HepG2 (cell line): ENCODE results near the gene ABCC8. TPM values are rescaled to one million over a fixed set of nuclear protein-coding genes. Genes with fewer than 3 reads are reported as not detected.

Source experiments
- ATAC-seq: fragments of 200-7000 bp; cut with Tn5 transposase; 3 replicates; pipeline ENCODE4 v1.9.1; 2020; ENCODE audit warnings: mild to moderate bottlenecking, moderate library complexity
- BruUV-seq: library from RNA; stranded (reverse); fragments of 400-500 nt; replicated peaks from 2 replicates; lab custom pipeline; 2021; lab: Mats Ljungman, UMichigan
- CTCF ChIA-PET: fragments of 300-600 bp; formaldehyde crosslinking; extraction: SDS; loops from one replicate; lab custom pipeline; 2021; ENCODE audit warnings: low total read pairs, inconsistent platforms, low intra/inter-chr PET ratio; lab: Yijun Ruan, JAX
- POLR2A ChIA-PET: fragments of 350-600 bp; sonication (Branson Sonifier 250); formaldehyde crosslinking; loops from one replicate; lab custom pipeline; 2020; ENCODE audit warnings: antibody characterized with exemption, inconsistent platforms; lab: Yijun Ruan, JAX
- DNase-seq: peaks from one replicate; pipeline ENCODE4 v3.0.0-alpha.2; 2015; ENCODE audit warnings: low spot score
- FAIRE-seq: peaks from 3 replicates; lab custom pipeline; 2011; peaks lifted over from hg19 to GRCh38; lab: Jason Lieb, UNC
- H2AFZ ChIP-seq: one replicate; pipeline ENCODE4 v1.6.1; 2011; ENCODE audit warnings: low read length, inconsistent platforms
- H3K27ac ChIP-seq: fragments of 300-600 bp; 3 replicates; pipeline ENCODE4 v1.8.0; 2011; ENCODE audit warnings: mixed run types, mild to moderate bottlenecking, mixed read lengths, low read length, inconsistent platforms; ENCODE audit not compliant: insufficient read depth; ENCODE audit errors: extremely low read length
- H3K27me3 ChIP-seq, 2 experiments: fragments of 200-600 bp in 1 of 2; 2 replicates in 1 of 2; 3 replicates in 1 of 2; pipeline versions ENCODE4 v1.6.0 to v1.8.0; 2011; ENCODE audit warnings: low read length in 2 of 2, mild to moderate bottlenecking in 2 of 2, moderate library complexity in 2 of 2, inconsistent platforms in 1 of 2; ENCODE audit not compliant: insufficient read depth in 2 of 2, control insufficient read depth in 1 of 2
- H3K36me3 ChIP-seq, 2 experiments: fragments of 200-600 bp in 1 of 2; replicated peaks in 1 of 2; 2 replicates in 1 of 2; 3 replicates in 1 of 2; pipeline versions ENCODE4 v1.5.1 to v1.8.0; 2011; ENCODE audit warnings: low read length in 2 of 2, inconsistent platforms in 1 of 2; ENCODE audit not compliant: insufficient read depth in 2 of 2, control insufficient read depth in 1 of 2
- H3K4me1 ChIP-seq: 2 replicates; pipeline ENCODE4 v1.5.1; 2012; ENCODE audit warnings: low read length, inconsistent platforms; ENCODE audit not compliant: insufficient read depth
- H3K4me2 ChIP-seq: 2 replicates; pipeline ENCODE4 v1.6.0; 2011; ENCODE audit warnings: low read depth, low read length, inconsistent platforms
- H3K4me3 ChIP-seq, 3 experiments: fragments of 200-600 bp in 1 of 3; sonication (generic), shearing (Covaris generic) in 1 of 3; replicated peaks in 1 of 3; 2 replicates each; pipeline ENCODE4 v1.5.1; 2011 to 2016; ENCODE audit warnings: low read length in 3 of 3, inconsistent platforms in 2 of 3, low read depth in 2 of 3, mild to moderate bottlenecking in 2 of 3, control low read depth in 1 of 3, mixed read lengths in 1 of 3; ENCODE audit not compliant: insufficient read depth in 1 of 3
- H3K79me2 ChIP-seq: one replicate; pipeline ENCODE4 v1.6.1; 2011; ENCODE audit warnings: low read length, inconsistent platforms; ENCODE audit not compliant: insufficient read depth
- H3K9ac ChIP-seq: 2 replicates; pipeline ENCODE4 v1.6.0; 2011; ENCODE audit warnings: mild to moderate bottlenecking, low read depth, low read length, inconsistent platforms; ENCODE audit not compliant: insufficient read depth
- H3K9me3 ChIP-seq: 2 replicates; pipeline ENCODE4 v1.5.1; 2012; ENCODE audit warnings: mild to moderate bottlenecking, low read length
- H4K20me1 ChIP-seq: 2 replicates; pipeline ENCODE4 v1.6.0; 2011; ENCODE audit warnings: inconsistent platforms, mild to moderate bottlenecking, low read length, moderate library complexity; ENCODE audit not compliant: insufficient read depth
- CHD4 ChIP-seq: fragments of 200-600 bp; sonication (generic); IDR thresholded peaks from 2 replicates; pipeline ENCODE4 v1.7.0; 2017; ENCODE audit warnings: mild to moderate bottlenecking, low read length, borderline replicate concordance
- HNRNPK ChIP-seq: fragments of 200-400 bp; formaldehyde crosslinking; IDR thresholded peaks from 2 replicates; pipeline ENCODE4 v1.6.1; 2018; ENCODE audit warnings: low read length, low read depth, moderate library complexity, mild to moderate bottlenecking; ENCODE audit not compliant: poor library complexity, severe bottlenecking
- HNRNPUL1 ChIP-seq: fragments of 200-400 bp; formaldehyde crosslinking; IDR thresholded peaks from 2 replicates; pipeline ENCODE4 v1.6.1; 2017; ENCODE audit warnings: low read depth, mild to moderate bottlenecking, low read length, moderate library complexity
- MZF1 ChIP-seq: sonication (generic); formaldehyde crosslinking; IDR thresholded peaks from 2 replicates; pipeline ENCODE4 v1.8.1; 2023; ENCODE audit warnings: mild to moderate bottlenecking, missing genetic modification reagents, borderline replicate concordance
- PAF1 ChIP-seq: IDR thresholded peaks from 2 replicates; pipeline ENCODE4 v1.6.1; 2016; ENCODE audit warnings: missing genetic modification reagents, missing compliant biosample characterization
- PHF20 ChIP-seq: sonication (generic); formaldehyde crosslinking; IDR thresholded peaks from 2 replicates; pipeline ENCODE4 v1.5.0; 2020; ENCODE audit warnings: mild to moderate bottlenecking, missing genetic modification reagents
- TCF7L2 ChIP-seq: IDR thresholded peaks from 2 replicates; pipeline ENCODE4 v1.6.1; 2011; ENCODE audit warnings: mild to moderate bottlenecking, low read depth, low read length, moderate library complexity
- ZNF264 ChIP-seq: sonication (generic); formaldehyde crosslinking; IDR thresholded peaks from 2 replicates; pipeline ENCODE4 v1.4.0; 2020; ENCODE audit warnings: missing genetic modification reagents
- ZNF296 ChIP-seq: sonication (generic); formaldehyde crosslinking; conservative IDR thresholded peaks from 2 replicates; pipeline ENCODE4 v1.5.0; 2020; ENCODE audit warnings: mild to moderate bottlenecking, missing genetic modification reagents
- ZNF329 ChIP-seq: sonication (generic); formaldehyde crosslinking; IDR thresholded peaks from 2 replicates; pipeline ENCODE4 v1.9.0; 2021; ENCODE audit warnings: low read depth, mild to moderate bottlenecking, missing genetic modification reagents
- WGBS: methylation state at CpG from one replicate; pipeline ENCODE4 v1.1.6; 2017; ENCODE audit warnings: low lambda C conversion rate; 5-methylcytosine and 5-hydroxymethylcytosine counted together
- in situ Hi-C: cut with HindIII; loops from 2 replicates; pipeline ENCODE4 v1.10.0; 2017; ENCODE audit warnings: low pct_unique_long_range_greater_than_20kb; ENCODE audit not compliant: extremely low pct_ligation_motif_present
- intact Hi-C: fragments of 100-400 bp; cut with micrococcal nuclease; formaldehyde crosslinking; loops from one replicate; pipeline ENCODE4 v1.10.0; 2022; ENCODE audit not compliant: unreplicated experiment
- polyA plus RNA-seq, 8 experiments: library from polyadenylated mRNA; depleted of rRNA in 3 of 8; stranded (reverse) in 7 of 8; unstranded in 1 of 8; fragments of >200 nt; fragmentation: Illumina TruSeq in 4 of 8; extraction: Trizol in 4 of 8; gene quantifications; 2 replicates each; pipeline versions ENCODE4 v1.2.1 to v1.2.3, GENCODE V29; 2011 to 2016; ENCODE audit warnings: low read depth in 4 of 8, missing spikeins in 1 of 8, mixed read lengths in 1 of 8; ENCODE audit not compliant: insufficient read depth in 1 of 8
- total RNA-seq, 5 experiments: library from RNA; depleted of rRNA; stranded (reverse); fragments of >200 nt; fragmentation: Illumina TruSeq; extraction: Trizol; gene quantifications; 2 replicates each; pipeline ENCODE4 v1.2.3, GENCODE V29; 2016; ENCODE audit warnings: low read depth in 1 of 5
- TF ChIP-seq, protein P1 (sequence below): sonication (generic); formaldehyde crosslinking; IDR thresholded peaks from 2 replicates; pipeline ENCODE4 v1.5.1; 2020; ENCODE audit warnings: mild to moderate bottlenecking, missing genetic modification reagents, borderline replicate concordance

The ABCC8 gene
- total and polyA plus RNA-seq, 2 of the 13 experiments (the other 11 are each of a cell fraction or from before 2014, with no cell fraction given) = not detected

GRCh38 chr11:17477361-17477760 lies 716 bp upstream of the ABCC8 start:
- POLR2A ChIA-PET = no interaction called here
- TF ChIP-seq, protein P1, sequence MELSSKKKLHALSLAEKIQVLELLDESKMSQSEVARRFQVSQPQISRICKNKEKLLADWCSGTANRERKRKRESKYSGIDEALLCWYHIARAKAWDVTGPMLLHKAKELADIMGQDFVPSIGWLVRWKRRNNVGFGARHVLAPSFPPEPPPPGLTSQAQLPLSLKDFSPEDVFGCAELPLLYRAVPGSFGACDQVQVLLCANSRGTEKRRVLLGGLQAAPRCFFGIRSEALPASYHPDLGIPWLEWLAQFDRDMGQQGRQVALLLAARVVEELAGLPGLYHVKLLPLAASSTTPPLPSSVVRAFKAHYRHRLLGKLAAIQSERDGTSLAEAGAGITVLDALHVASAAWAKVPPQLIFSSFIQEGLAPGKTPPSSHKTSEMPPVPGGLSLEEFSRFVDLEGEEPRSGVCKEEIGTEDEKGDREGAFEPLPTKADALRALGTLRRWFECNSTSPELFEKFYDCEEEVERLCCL (CRISPR knock-in tag) = no peak
- no peak for TF ChIP-seq HNRNPK
- TF ChIP-seq HNRNPUL1 = no peak
- no peak for TF ChIP-seq ZNF329 (CRISPR knock-in tag)
- TF ChIP-seq MZF1 (CRISPR knock-in tag) = no peak
- no peak for TF ChIP-seq ZNF264 (CRISPR knock-in tag)
- TF ChIP-seq TCF7L2 = no peak
- TF ChIP-seq ZNF296 (CRISPR knock-in tag) = no peak
- TF ChIP-seq CHD4 = no peak
- no peak for TF ChIP-seq PAF1 (CRISPR knock-in tag)
- TF ChIP-seq PHF20 (CRISPR knock-in tag) = no peak
- TF ChIP-seq, all 625 proteins: peak for 0
- no peaks in the 10 kb centered on the region for H3K4me1 ChIP-seq
- no peak overlapping the region for H3K27ac ChIP-seq
- ATAC-seq (no peak), DNase-seq (no peak), FAIRE-seq (no peak)
- intact Hi-C loops (no loop called here), in situ Hi-C loops (no loop called here)
- H3K9me3 ChIP-seq = no peaks in the 10 kb centered on the region
- WGBS = 54% methylated on average over 3 of the region's 6 CpGs
- no peak overlapping the region for H3K4me2 ChIP-seq
- CTCF ChIA-PET = no interaction called here
- peaks cover 5 to 54% of the 10 kb centered on the region in 2 experiments for H3K27me3 ChIP-seq
- H3K9ac ChIP-seq = no peak overlapping the region
- H2AFZ ChIP-seq = no peak overlapping the region
- H4K20me1 ChIP-seq = no peaks in the 10 kb centered on the region
- H3K4me3 ChIP-seq = no peak overlapping the region
- no TSS peak for BruUV-seq
- no peaks in the 10 kb centered on the region for H3K79me2 ChIP-seq
- no peaks in the 10 kb centered on the region for H3K36me3 ChIP-seq
